K562 (cell line): Measurements from ENCODE around the gene PSMD8. TPM values are rescaled to one million over a fixed set of nuclear protein-coding genes. Genes with fewer than 3 reads are reported as not detected.

Experiments
- CBX1 ChIP-seq: sonication (generic); IDR thresholded peaks from 2 replicates; pipeline ENCODE4 v1.6.1; 2016; ENCODE audit warnings: antibody characterized with exemption, low read depth, mild to moderate bottlenecking
- EP300 ChIP-seq: IDR thresholded peaks from 2 replicates; pipeline ENCODE4 v1.6.1; 2012; ENCODE audit warnings: low read length, improper control_type of control experiment
- GATAD2B ChIP-seq: fragments of 450-650 bp; IDR thresholded peaks from 2 replicates; pipeline ENCODE4 v1.6.1; 2017; ENCODE audit warnings: mild to moderate bottlenecking, borderline replicate concordance
- HDAC6 ChIP-seq: IDR thresholded peaks from 2 replicates; pipeline ENCODE4 v1.6.1; 2012; ENCODE audit warnings: low read depth, mild to moderate bottlenecking, control low read depth, inconsistent platforms, low read length, moderate library complexity
- HMGN3 ChIP-seq: IDR thresholded peaks from 2 replicates; pipeline ENCODE4 v1.6.1; 2011; ENCODE audit warnings: borderline replicate concordance, low read depth, mild to moderate bottlenecking, mixed read lengths, low read length; ENCODE audit not compliant: insufficient read length; ENCODE audit errors: extremely low read depth
- KDM2B ChIP-seq: fragments of 250-450 bp; sonication (Bioruptor Pico); IDR thresholded peaks from 2 replicates; pipeline ENCODE4 v1.8.0; 2021; ENCODE audit warnings: mild to moderate bottlenecking, moderate library complexity
- MAFF ChIP-seq: IDR thresholded peaks from 2 replicates; pipeline ENCODE4 v1.6.1; 2012; ENCODE audit warnings: low read length, improper control_type of control experiment
- NCOA1 ChIP-seq: fragments of 450-650 bp; IDR thresholded peaks from 2 replicates; pipeline ENCODE4 v1.6.1; 2016; ENCODE audit warnings: low read depth
- PTTG1 ChIP-seq: fragments of 450-650 bp; IDR thresholded peaks from 2 replicates; pipeline ENCODE4 v1.6.1; 2016; ENCODE audit warnings: low read depth, mild to moderate bottlenecking, missing genetic modification characterization, missing compliant biosample characterization
- RBM22 ChIP-seq: fragments of 200-400 bp; formaldehyde crosslinking; IDR thresholded peaks from 2 replicates; pipeline ENCODE4 v1.6.1; 2018; ENCODE audit warnings: low read length, low read depth; ENCODE audit not compliant: poor library complexity, severe bottlenecking
- SNIP1 ChIP-seq: fragments of 450-650 bp; IDR thresholded peaks from 2 replicates; pipeline ENCODE4 v1.7.1; 2017; ENCODE audit warnings: low read depth, mild to moderate bottlenecking
- ZBTB8A ChIP-seq: fragments of 450-650 bp; IDR thresholded peaks from 2 replicates; pipeline ENCODE4 v1.6.1; 2018; ENCODE audit warnings: mild to moderate bottlenecking, moderate library complexity; ENCODE audit not compliant: partially characterized antibody
- ZKSCAN1 ChIP-seq: fragments of 150-350 bp; IDR thresholded peaks from 2 replicates; pipeline ENCODE4 v1.6.1; 2016; ENCODE audit warnings: low read depth, low read length
- ZKSCAN8 ChIP-seq: fragments of 200-800 bp; sonication (Bioruptor generic); IDR thresholded peaks from 2 replicates; pipeline ENCODE4 v1.6.1; 2016; ENCODE audit warnings: missing genetic modification characterization, missing compliant biosample characterization
- ZNF324 ChIP-seq: fragments of 250-450 bp; sonication (Bioruptor Pico); IDR thresholded peaks from 2 replicates; pipeline ENCODE4 v1.4.0; 2020; ENCODE audit warnings: mild to moderate bottlenecking
- ZNF589 ChIP-seq: fragments of 200-800 bp; sonication (Bioruptor generic); IDR thresholded peaks from 2 replicates; pipeline ENCODE4 v1.6.1; 2016; ENCODE audit warnings: low read depth, missing genetic modification characterization, missing compliant biosample characterization
- ZNF707 ChIP-seq: fragments of 250-450 bp; sonication (Bioruptor Pico); conservative IDR thresholded peaks from 2 replicates; pipeline ENCODE4 v1.8.0; 2022; ENCODE audit warnings: inconsistent platforms, mild to moderate bottlenecking, moderate library complexity
- ZNF75A ChIP-seq: fragments of 450-650 bp; formaldehyde crosslinking; IDR thresholded peaks from 2 replicates; pipeline ENCODE4 v1.4.0; 2020; ENCODE audit warnings: mild to moderate bottlenecking
- polyA plus RNA-seq, 8 experiments: library from polyadenylated mRNA; depleted of rRNA in 4 of 8; stranded (reverse) in 5 of 8; unstranded in 3 of 8; fragments of >200 nt; fragmentation: Nextera tagmentation in 2 of 8; fragmentation: Illumina TruSeq in 1 of 8; extraction: Ambion mirVana in 2 of 8; extraction: Trizol in 1 of 8; gene quantifications; 2 replicates each; pipeline versions ENCODE4 v1.2.1 to v1.2.3, GENCODE V29; 2011 to 2014; ENCODE audit warnings: inconsistent platforms in 1 of 8, missing spikeins in 1 of 8
- total RNA-seq, 7 experiments: library from RNA; depleted of rRNA in 6 of 7; stranded (reverse); fragments of >200 nt in 6 of 7; fragmentation: Illumina TruSeq in 2 of 7; extraction: Trizol in 2 of 7; gene quantifications; 2 replicates each; pipeline versions ENCODE4 v1.2.1 to v1.2.3, GENCODE V29; 2011 to 2021; ENCODE audit warnings: low replicate concordance in 1 of 7
- TF ChIP-seq, protein P1 (sequence below): fragments of 150-350 bp; conservative IDR thresholded peaks from 2 replicates; pipeline ENCODE4 v1.6.1; 2014; ENCODE audit warnings: low read length
- TF ChIP-seq, protein P2 (sequence below): sonication (generic); formaldehyde crosslinking; IDR thresholded peaks from 2 replicates; pipeline ENCODE4 v1.9.0; 2022; ENCODE audit warnings: mild to moderate bottlenecking, missing genetic modification reagents
- TF ChIP-seq, protein P3 (sequence below), 3 experiments: IDR thresholded peaks in 2 of 3; conservative IDR thresholded peaks in 1 of 3; 2 replicates each; pipeline ENCODE4 v1.5.1; 2011 to 2012; ENCODE audit warnings: low read length in 3 of 3, mild to moderate bottlenecking in 3 of 3, control low read depth in 2 of 3, improper control_type of control experiment in 1 of 3, inconsistent platforms in 1 of 3, low read depth in 1 of 3, mixed read lengths in 1 of 3, moderate library complexity in 1 of 3; ENCODE audit not compliant: insufficient read depth in 2 of 3
- TF ChIP-seq, protein P4 (sequence below): fragments of 250-450 bp; sonication (Bioruptor Pico); IDR thresholded peaks from 2 replicates; pipeline ENCODE4 v1.8.0; 2021; ENCODE audit warnings: moderate library complexity, mild to moderate bottlenecking, inconsistent platforms

Gene PSMD8
- total and polyA plus RNA-seq, 9 of the 15 experiments (the other 6 are each of a cell fraction or from before 2014, with no cell fraction given), result 130 to 583 (median 315) TPM

DNA sequence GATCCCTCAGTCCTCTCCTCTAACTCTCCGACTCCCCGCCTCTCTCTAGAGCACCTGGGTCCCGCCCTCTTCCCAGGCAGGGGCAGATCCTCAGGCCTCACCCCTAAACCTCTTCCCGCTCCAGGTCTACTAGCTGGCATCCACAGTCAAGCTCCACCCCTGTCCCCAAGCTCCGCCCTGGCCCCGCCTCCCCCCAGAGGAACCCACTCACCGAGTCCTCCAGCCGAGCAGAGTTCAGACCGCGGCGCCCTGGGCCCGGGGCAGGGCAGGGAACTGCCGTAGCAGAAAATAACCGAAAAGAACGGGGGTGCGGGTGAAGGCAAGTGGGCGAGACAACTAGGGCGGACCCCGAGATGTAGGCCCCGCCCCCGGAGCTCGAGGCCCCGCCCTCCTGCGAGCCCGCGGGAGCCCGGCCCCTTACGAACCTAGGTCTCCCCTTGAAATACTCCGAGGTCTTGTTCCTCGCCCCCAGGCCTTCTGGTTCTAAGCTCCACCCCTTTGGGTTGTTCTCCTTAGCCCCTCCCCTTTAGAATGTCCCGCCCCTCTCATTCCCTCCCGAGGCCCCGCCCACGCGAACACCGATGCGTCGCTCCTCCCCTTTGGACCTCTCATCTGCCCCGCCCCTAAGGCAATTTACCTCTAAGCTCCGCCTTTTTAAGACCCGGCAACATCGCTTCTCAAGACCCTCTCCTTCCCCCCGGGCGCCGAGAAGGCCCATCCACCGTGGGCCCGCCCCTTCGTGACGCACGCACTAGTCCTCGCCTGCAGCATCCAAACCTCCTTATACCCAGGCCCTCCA lies 13.4 kb downstream of the PSMD8 start, which contains the start of gene GGN (continued):
- TF ChIP-seq, protein P1, sequence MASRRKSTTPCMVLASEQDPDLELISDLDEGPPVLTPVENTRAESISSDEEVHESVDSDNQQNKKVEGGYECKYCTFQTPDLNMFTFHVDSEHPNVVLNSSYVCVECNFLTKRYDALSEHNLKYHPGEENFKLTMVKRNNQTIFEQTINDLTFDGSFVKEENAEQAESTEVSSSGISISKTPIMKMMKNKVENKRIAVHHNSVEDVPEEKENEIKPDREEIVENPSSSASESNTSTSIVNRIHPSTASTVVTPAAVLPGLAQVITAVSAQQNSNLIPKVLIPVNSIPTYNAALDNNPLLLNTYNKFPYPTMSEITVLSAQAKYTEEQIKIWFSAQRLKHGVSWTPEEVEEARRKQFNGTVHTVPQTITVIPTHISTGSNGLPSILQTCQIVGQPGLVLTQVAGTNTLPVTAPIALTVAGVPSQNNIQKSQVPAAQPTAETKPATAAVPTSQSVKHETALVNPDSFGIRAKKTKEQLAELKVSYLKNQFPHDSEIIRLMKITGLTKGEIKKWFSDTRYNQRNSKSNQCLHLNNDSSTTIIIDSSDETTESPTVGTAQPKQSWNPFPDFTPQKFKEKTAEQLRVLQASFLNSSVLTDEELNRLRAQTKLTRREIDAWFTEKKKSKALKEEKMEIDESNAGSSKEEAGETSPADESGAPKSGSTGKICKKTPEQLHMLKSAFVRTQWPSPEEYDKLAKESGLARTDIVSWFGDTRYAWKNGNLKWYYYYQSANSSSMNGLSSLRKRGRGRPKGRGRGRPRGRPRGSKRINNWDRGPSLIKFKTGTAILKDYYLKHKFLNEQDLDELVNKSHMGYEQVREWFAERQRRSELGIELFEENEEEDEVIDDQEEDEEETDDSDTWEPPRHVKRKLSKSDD, result no peak
- no peak for TF ChIP-seq ZBTB8A
- no peak for TF ChIP-seq ZNF707 (CRISPR knock-in tag)
- no peak for TF ChIP-seq ZNF324 (CRISPR knock-in tag)
- TF ChIP-seq KDM2B (CRISPR knock-in tag), result no peak
- no peak for TF ChIP-seq ZKSCAN1
- no peak for TF ChIP-seq GATAD2B
- TF ChIP-seq, protein P2, sequence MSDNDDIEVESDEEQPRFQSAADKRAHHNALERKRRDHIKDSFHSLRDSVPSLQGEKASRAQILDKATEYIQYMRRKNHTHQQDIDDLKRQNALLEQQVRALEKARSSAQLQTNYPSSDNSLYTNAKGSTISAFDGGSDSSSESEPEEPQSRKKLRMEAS (CRISPR knock-in tag), result no peak
- no peak for TF ChIP-seq ZKSCAN8 (CRISPR knock-in tag)
- TF ChIP-seq RBM22, result no peak
- no peak for TF ChIP-seq SNIP1
- no peak for TF ChIP-seq PTTG1
- TF ChIP-seq ZNF589, result no peak
- TF ChIP-seq ZNF75A (CRISPR knock-in tag), result no peak
- no peak for TF ChIP-seq EP300
- TF ChIP-seq HDAC6, result no peak
- peak; percentile 68 for TF ChIP-seq HMGN3
- no peak for TF ChIP-seq MAFF
- TF ChIP-seq, protein P3, sequence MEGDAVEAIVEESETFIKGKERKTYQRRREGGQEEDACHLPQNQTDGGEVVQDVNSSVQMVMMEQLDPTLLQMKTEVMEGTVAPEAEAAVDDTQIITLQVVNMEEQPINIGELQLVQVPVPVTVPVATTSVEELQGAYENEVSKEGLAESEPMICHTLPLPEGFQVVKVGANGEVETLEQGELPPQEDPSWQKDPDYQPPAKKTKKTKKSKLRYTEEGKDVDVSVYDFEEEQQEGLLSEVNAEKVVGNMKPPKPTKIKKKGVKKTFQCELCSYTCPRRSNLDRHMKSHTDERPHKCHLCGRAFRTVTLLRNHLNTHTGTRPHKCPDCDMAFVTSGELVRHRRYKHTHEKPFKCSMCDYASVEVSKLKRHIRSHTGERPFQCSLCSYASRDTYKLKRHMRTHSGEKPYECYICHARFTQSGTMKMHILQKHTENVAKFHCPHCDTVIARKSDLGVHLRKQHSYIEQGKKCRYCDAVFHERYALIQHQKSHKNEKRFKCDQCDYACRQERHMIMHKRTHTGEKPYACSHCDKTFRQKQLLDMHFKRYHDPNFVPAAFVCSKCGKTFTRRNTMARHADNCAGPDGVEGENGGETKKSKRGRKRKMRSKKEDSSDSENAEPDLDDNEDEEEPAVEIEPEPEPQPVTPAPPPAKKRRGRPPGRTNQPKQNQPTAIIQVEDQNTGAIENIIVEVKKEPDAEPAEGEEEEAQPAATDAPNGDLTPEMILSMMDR (IDR thresholded peaks at IDR 0.05 in 2 of 3, conservative IDR thresholded peaks at IDR 0.05 in 1 of 3; ENCODE audit: insufficient read depth in 2 of 3, low read depth in 1 of 3, low read length in 3 of 3), result no peak
- no peak for TF ChIP-seq NCOA1
- no peak for TF ChIP-seq CBX1
- TF ChIP-seq, protein P4, sequence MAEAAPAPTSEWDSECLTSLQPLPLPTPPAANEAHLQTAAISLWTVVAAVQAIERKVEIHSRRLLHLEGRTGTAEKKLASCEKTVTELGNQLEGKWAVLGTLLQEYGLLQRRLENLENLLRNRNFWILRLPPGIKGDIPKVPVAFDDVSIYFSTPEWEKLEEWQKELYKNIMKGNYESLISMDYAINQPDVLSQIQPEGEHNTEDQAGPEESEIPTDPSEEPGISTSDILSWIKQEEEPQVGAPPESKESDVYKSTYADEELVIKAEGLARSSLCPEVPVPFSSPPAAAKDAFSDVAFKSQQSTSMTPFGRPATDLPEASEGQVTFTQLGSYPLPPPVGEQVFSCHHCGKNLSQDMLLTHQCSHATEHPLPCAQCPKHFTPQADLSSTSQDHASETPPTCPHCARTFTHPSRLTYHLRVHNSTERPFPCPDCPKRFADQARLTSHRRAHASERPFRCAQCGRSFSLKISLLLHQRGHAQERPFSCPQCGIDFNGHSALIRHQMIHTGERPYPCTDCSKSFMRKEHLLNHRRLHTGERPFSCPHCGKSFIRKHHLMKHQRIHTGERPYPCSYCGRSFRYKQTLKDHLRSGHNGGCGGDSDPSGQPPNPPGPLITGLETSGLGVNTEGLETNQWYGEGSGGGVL (CRISPR knock-in tag), result no peak
